H9 (cell line): Measurements from ENCODE around the gene CPNE8. TPM values are rescaled to one million over a fixed set of nuclear protein-coding genes. Genes with fewer than 3 reads are reported as not detected.

Source experiments
- DNase-seq: peaks from one replicate; pipeline ENCODE4 v3.0.0-alpha.2; 2017
- H2AFZ ChIP-seq: one replicate; pipeline ENCODE4 v1.6.1; 2013; ENCODE audit warnings: mild to moderate bottlenecking, low read length, control low read depth, moderate library complexity
- H2AK5ac ChIP-seq: 2 replicates; pipeline ENCODE4 v1.6.1; 2013; ENCODE audit warnings: low read length, control low read depth, mixed read lengths; ENCODE audit not compliant: insufficient read length
- H2BK120ac ChIP-seq: one replicate; pipeline ENCODE4 v1.6.1; 2013; ENCODE audit warnings: low read depth, mild to moderate bottlenecking, low read length, control low read depth, inconsistent platforms; ENCODE audit not compliant: poor library complexity, severe bottlenecking
- H2BK12ac ChIP-seq: 2 replicates; pipeline ENCODE4 v1.6.1; 2013; ENCODE audit warnings: low read length, control low read depth, mixed read lengths, low read depth; ENCODE audit not compliant: insufficient read length
- H2BK15ac ChIP-seq: 2 replicates; pipeline ENCODE4 v1.6.1; 2013; ENCODE audit warnings: low read depth, low read length, control low read depth
- H2BK20ac ChIP-seq: one replicate; pipeline ENCODE4 v1.6.1; 2013; ENCODE audit warnings: low read depth, mild to moderate bottlenecking, low read length, control low read depth, inconsistent platforms; ENCODE audit not compliant: poor library complexity, severe bottlenecking
- H2BK5ac ChIP-seq: 2 replicates; pipeline ENCODE4 v1.6.1; 2013; ENCODE audit warnings: low read length, control low read depth, mixed read lengths; ENCODE audit not compliant: insufficient read length
- H3K14ac ChIP-seq: 2 replicates; pipeline ENCODE4 v1.6.1; 2013; ENCODE audit warnings: low read length, control low read depth; ENCODE audit not compliant: insufficient read depth
- H3K18ac ChIP-seq: 2 replicates; pipeline ENCODE4 v1.6.1; 2013; ENCODE audit warnings: low read depth, mild to moderate bottlenecking, mixed read lengths, low read length, control low read depth; ENCODE audit not compliant: insufficient read length
- H3K23ac ChIP-seq: 2 replicates; pipeline ENCODE4 v1.6.1; 2013; ENCODE audit warnings: low read length, control low read depth, mixed read lengths, low read depth; ENCODE audit not compliant: insufficient read length
- H3K23me2 ChIP-seq: 2 replicates; pipeline ENCODE4 v1.6.1; 2013; ENCODE audit warnings: low read depth, mild to moderate bottlenecking, mixed read lengths, low read length, control low read depth; ENCODE audit not compliant: insufficient read length, poor library complexity, severe bottlenecking
- H3K27ac ChIP-seq: 2 replicates; pipeline ENCODE4 v1.5.1; 2013; ENCODE audit warnings: low read length, control low read depth, mixed read lengths, low read depth; ENCODE audit not compliant: insufficient read length
- H3K27me3 ChIP-seq: 2 replicates; pipeline ENCODE4 v1.6.1; 2013; ENCODE audit warnings: low read length, control low read depth, inconsistent platforms; ENCODE audit not compliant: insufficient read depth
- H3K4ac ChIP-seq: 2 replicates; pipeline ENCODE4 v1.6.1; 2013; ENCODE audit warnings: low read depth, mild to moderate bottlenecking, control low read depth, inconsistent platforms, low read length, moderate library complexity
- H3K4me1 ChIP-seq: 2 replicates; pipeline ENCODE4 v1.6.1; 2013; ENCODE audit warnings: low read length, control low read depth, inconsistent platforms; ENCODE audit not compliant: insufficient read depth
- H3K4me2 ChIP-seq: 2 replicates; pipeline ENCODE4 v1.6.1; 2013; ENCODE audit warnings: low read length, control low read depth, mixed read lengths; ENCODE audit not compliant: insufficient read length, insufficient read depth
- H3K56ac ChIP-seq: 2 replicates; pipeline ENCODE4 v1.6.1; 2013; ENCODE audit warnings: low read depth, mild to moderate bottlenecking, mixed read lengths, low read length, control low read depth; ENCODE audit not compliant: insufficient read length
- H3K79me1 ChIP-seq: 2 replicates; pipeline ENCODE4 v1.6.1; 2013; ENCODE audit warnings: low read depth, mild to moderate bottlenecking, moderate library complexity, low read length, control low read depth, inconsistent platforms; ENCODE audit not compliant: insufficient read depth, poor library complexity, severe bottlenecking
- H3K79me2 ChIP-seq: 2 replicates; pipeline ENCODE4 v1.6.1; 2013; ENCODE audit warnings: low read length, control low read depth, inconsistent platforms; ENCODE audit not compliant: insufficient read depth
- H3K9ac ChIP-seq: 2 replicates; pipeline ENCODE4 v1.6.1; 2013; ENCODE audit warnings: low read length, control low read depth, mixed read lengths; ENCODE audit not compliant: insufficient read length; ENCODE audit errors: extremely low read depth
- H3K9me3 ChIP-seq: one replicate; pipeline ENCODE4 v1.6.1; 2013; ENCODE audit warnings: low read depth, low read length, inconsistent platforms; ENCODE audit not compliant: control insufficient read depth
- H3T11ph ChIP-seq: one replicate; pipeline ENCODE4 v1.6.1; 2013; ENCODE audit warnings: mild to moderate bottlenecking, low read length, control low read depth, inconsistent platforms
- H4K20me1 ChIP-seq: one replicate; pipeline ENCODE4 v1.6.1; 2013; ENCODE audit not compliant: control insufficient read depth, insufficient read length, insufficient read depth
- H4K5ac ChIP-seq: 2 replicates; pipeline ENCODE4 v1.6.1; 2013; ENCODE audit warnings: low read depth, mild to moderate bottlenecking, mixed read lengths, low read length, control low read depth; ENCODE audit not compliant: insufficient read length
- H4K8ac ChIP-seq: replicated peaks from 2 replicates; pipeline ENCODE4 v1.6.1; 2013; ENCODE audit warnings: low read length, control low read depth, mixed read lengths, low read depth; ENCODE audit not compliant: insufficient read length
- H4K91ac ChIP-seq: 2 replicates; pipeline ENCODE4 v1.6.1; 2013; ENCODE audit warnings: low read depth, mild to moderate bottlenecking, moderate library complexity, mixed read lengths, low read length, control low read depth; ENCODE audit not compliant: insufficient read length
- H3K27ac Mint-ChIP-seq, 3 experiments: 2 replicates in 2 of 3; 3 replicates in 1 of 3; pipeline ENCODE4 v1.8.0; 2020 to 2021; ENCODE audit warnings: mixed read lengths in 3 of 3, mild to moderate bottlenecking in 1 of 3, moderate library complexity in 1 of 3
- H3K27me3 Mint-ChIP-seq: 2 replicates; pipeline ENCODE4 v1.8.0; 2021; ENCODE audit warnings: low read depth, mild to moderate bottlenecking, moderate library complexity, mixed read lengths
- H3K36me3 Mint-ChIP-seq, 3 experiments: 2 replicates in 2 of 3; 3 replicates in 1 of 3; pipeline ENCODE4 v1.8.0; 2020 to 2021; ENCODE audit warnings: low read depth in 3 of 3, mixed read lengths in 3 of 3; ENCODE audit not compliant: insufficient read depth in 1 of 3
- H3K4me1 Mint-ChIP-seq, 2 experiments: 2 replicates each; pipeline ENCODE4 v1.8.0; 2020; ENCODE audit warnings: mixed read lengths in 2 of 2
- H3K4me3 Mint-ChIP-seq, 2 experiments: 2 replicates in 1 of 2; 3 replicates in 1 of 2; pipeline ENCODE4 v1.8.0; 2020 to 2021; ENCODE audit warnings: mild to moderate bottlenecking in 2 of 2, mixed read lengths in 2 of 2, moderate library complexity in 1 of 2
- H3K9me3 Mint-ChIP-seq, 2 experiments: 2 replicates in 1 of 2; 3 replicates in 1 of 2; pipeline ENCODE4 v1.8.0; 2020; ENCODE audit warnings: mild to moderate bottlenecking in 2 of 2, mixed read lengths in 2 of 2, moderate library complexity in 1 of 2
- WGBS: extraction: QIAGEN DNeasy Blood & Tissue Kit; methylation state at CpG from one replicate; pipeline ENCODE4 v1.1.7; 2013; ENCODE audit warnings: missing lambda C conversion rate, low lambda C conversion rate, mixed read lengths; ENCODE audit not compliant: insufficient read length; ENCODE audit errors: extremely low coverage; 5-methylcytosine and 5-hydroxymethylcytosine counted together
- total RNA-seq: library from RNA; stranded (reverse); gene quantifications from 2 replicates; pipeline ENCODE4 v1.2.1, GENCODE V29; 2021
- TF ChIP-seq, protein P1 (sequence below): fragments of 200-600 bp; sonication (generic); conservative IDR thresholded peaks from 3 replicates; pipeline ENCODE4 v1.8.0; 2021; ENCODE audit warnings: antibody characterized with exemption, mild to moderate bottlenecking

The CPNE8 gene
- total RNA-seq, 1 experiment from 2014 or later = 1.9 TPM

DNA sequence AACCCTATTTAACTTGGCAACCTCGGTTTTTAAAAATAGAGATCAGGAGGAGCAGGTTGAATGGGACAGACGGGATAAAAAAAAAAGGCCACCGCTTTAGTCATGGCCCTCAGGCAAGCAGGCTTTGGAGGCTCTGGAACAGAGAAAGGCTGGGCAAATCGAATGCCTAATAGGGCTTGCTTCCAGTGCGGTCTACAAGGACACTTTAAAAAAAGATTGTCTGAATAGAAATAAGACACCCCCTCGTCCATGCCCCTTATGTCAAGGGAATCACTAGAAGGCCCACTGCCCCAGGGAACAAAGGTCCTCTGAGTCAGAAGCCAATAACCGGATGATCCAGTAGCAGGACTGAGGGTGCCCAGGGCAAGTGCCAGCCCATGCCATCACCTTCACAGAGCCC lies 265.8 kb downstream of the CPNE8 start:
- no peak overlapping the region for H2BK12ac ChIP-seq
- H2BK15ac ChIP-seq = no peak overlapping the region
- H3K27ac ChIP-seq = no peak overlapping the region
- H3K4me1 Mint-ChIP-seq = peaks cover 3 to 6% of the 10 kb centered on the region in 2 experiments; a peak in 3 of 4 replicates
- H2BK120ac ChIP-seq = no peak overlapping the region
- no peak overlapping the region for H4K8ac ChIP-seq
- H3K9me3 Mint-ChIP-seq = peaks cover 0 to 5% of the 10 kb centered on the region in 2 experiments; a peak in 3 of 5 replicates
- WGBS = no CpG with 5 or more reads among the region's 7 CpGs
- no peak overlapping the region for H3K18ac ChIP-seq
- no peak overlapping the region for H3K4ac ChIP-seq
- H3K23me2 ChIP-seq = no peaks in the 10 kb centered on the region
- H2AFZ ChIP-seq = no peak overlapping the region
- no peak overlapping the region for H3T11ph ChIP-seq
- TF ChIP-seq, protein P1, sequence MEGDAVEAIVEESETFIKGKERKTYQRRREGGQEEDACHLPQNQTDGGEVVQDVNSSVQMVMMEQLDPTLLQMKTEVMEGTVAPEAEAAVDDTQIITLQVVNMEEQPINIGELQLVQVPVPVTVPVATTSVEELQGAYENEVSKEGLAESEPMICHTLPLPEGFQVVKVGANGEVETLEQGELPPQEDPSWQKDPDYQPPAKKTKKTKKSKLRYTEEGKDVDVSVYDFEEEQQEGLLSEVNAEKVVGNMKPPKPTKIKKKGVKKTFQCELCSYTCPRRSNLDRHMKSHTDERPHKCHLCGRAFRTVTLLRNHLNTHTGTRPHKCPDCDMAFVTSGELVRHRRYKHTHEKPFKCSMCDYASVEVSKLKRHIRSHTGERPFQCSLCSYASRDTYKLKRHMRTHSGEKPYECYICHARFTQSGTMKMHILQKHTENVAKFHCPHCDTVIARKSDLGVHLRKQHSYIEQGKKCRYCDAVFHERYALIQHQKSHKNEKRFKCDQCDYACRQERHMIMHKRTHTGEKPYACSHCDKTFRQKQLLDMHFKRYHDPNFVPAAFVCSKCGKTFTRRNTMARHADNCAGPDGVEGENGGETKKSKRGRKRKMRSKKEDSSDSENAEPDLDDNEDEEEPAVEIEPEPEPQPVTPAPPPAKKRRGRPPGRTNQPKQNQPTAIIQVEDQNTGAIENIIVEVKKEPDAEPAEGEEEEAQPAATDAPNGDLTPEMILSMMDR = no peak
- H3K79me1 ChIP-seq = no peaks in the 10 kb centered on the region
- no peaks in the 10 kb centered on the region for H3K9me3 ChIP-seq
- H2BK20ac ChIP-seq = no peak overlapping the region
- H2AK5ac ChIP-seq = no peak overlapping the region
- H3K4me1 ChIP-seq = no peaks in the 10 kb centered on the region
- H3K79me2 ChIP-seq = no peaks in the 10 kb centered on the region
- H4K20me1 ChIP-seq = no peaks in the 10 kb centered on the region
- no peak for DNase-seq
- no peak overlapping the region for H4K5ac ChIP-seq
- no peak overlapping the region for H3K14ac ChIP-seq
- no peaks in the 10 kb centered on the region for H3K27me3 ChIP-seq
- H3K36me3 Mint-ChIP-seq = peaks cover 2 to 4% (median 2%) of the 10 kb centered on the region in 3 experiments; a peak in 2 of 7 replicates
- H4K91ac ChIP-seq = no peak overlapping the region
- no peak overlapping the region for H3K9ac ChIP-seq
- no peak overlapping the region for H2BK5ac ChIP-seq
- no peak overlapping the region for H3K23ac ChIP-seq
- no peak overlapping the region for H3K4me3 Mint-ChIP-seq
- H3K27ac Mint-ChIP-seq = no peak overlapping the region
- no peak overlapping the region for H3K4me2 ChIP-seq
- H3K56ac ChIP-seq = no peak overlapping the region
- no peaks in the 10 kb centered on the region for H3K27me3 Mint-ChIP-seq
